Large intestine (tissue), 3 donors: ENCODE measurements around the gene EDDM3A. TPM values are rescaled to one million over a fixed set of nuclear protein-coding genes. Genes with fewer than 3 reads are reported as not detected.
A peak's percentile ranks its signal among the peaks of the same experiment; 100 is the strongest.
"Not testable (repeated sequence)": the region's sequence is repeated elsewhere in the genome, so short reads cannot be mapped to it uniquely, and the experiment has no call there.

Experiments used
- DNase-seq, 2 donors: peaks; one replicate each; pipeline versions ENCODE4 v3.0.0 to v3.0.0-alpha.2; 2013
- H3K27ac ChIP-seq: one replicate; pipeline ENCODE4 v1.5.1; 2013; ENCODE audit warnings: low read length
- H3K27me3 ChIP-seq: 2 replicates; pipeline ENCODE4 v1.6.1; 2013; ENCODE audit warnings: low read length; ENCODE audit not compliant: control insufficient read depth, insufficient read depth
- H3K36me3 ChIP-seq: 2 replicates; pipeline ENCODE4 v1.6.1; 2013; ENCODE audit warnings: low read length; ENCODE audit not compliant: control insufficient read depth, insufficient read depth
- H3K4me1 ChIP-seq: one replicate; pipeline ENCODE4 v1.6.1; 2013; ENCODE audit warnings: low read length; ENCODE audit not compliant: control insufficient read depth, insufficient read depth
- H3K4me3 ChIP-seq: one replicate; pipeline ENCODE4 v1.5.1; 2013; ENCODE audit warnings: low read length
- H3K9me3 ChIP-seq: one replicate; pipeline ENCODE4 v1.6.1; 2013; ENCODE audit warnings: mild to moderate bottlenecking, low read depth, low read length, moderate library complexity; ENCODE audit not compliant: control insufficient read depth
- WGBS: methylation state at CpG from one replicate; pipeline ENCODE4 v1.1.5; 2013; ENCODE audit warnings: low lambda C conversion rate; ENCODE audit not compliant: insufficient coverage; 5-methylcytosine and 5-hydroxymethylcytosine counted together
- polyA plus RNA-seq: library from polyadenylated mRNA; unstranded; fragments of 120-200 nt; gene quantifications from one replicate; pipeline ENCODE4 v1.2.1, GENCODE V29; 2013

EDDM3A gene
- polyA plus RNA-seq, 1 donor = not detected

- no peak overlapping the region for H3K27ac ChIP-seq
Measured at GRCh38 chr14:20732979-20733635, 12.6 kb upstream of the EDDM3A start.

GRCh38 chr14:20733684-20734429, 11.8 kb upstream of the EDDM3A start:
- Histone ChIP-seq H3K36me3 (no peaks in the 10 kb centered on the region), H3K9me3 (no peaks in the 10 kb centered on the region), H3K4me1 (no peaks in the 10 kb centered on the region), H3K27me3 (no peaks in the 10 kb centered on the region), H3K4me3 (no peak overlapping the region), H3K27ac (no peak overlapping the region)
- DNase-seq = no peak
- WGBS = 55% methylated on average over 4 of the region's 6 CpGs

More at GRCh38 chr14:20732979-20733635, 12.6 kb upstream of the EDDM3A start:
- DNase-seq = no peak
- 100% methylated on average over 2 of the region's 6 CpGs for WGBS
- Histone ChIP-seq H3K9me3 (no peaks in the 10 kb centered on the region), H3K4me3 (no peak overlapping the region), H3K36me3 (no peaks in the 10 kb centered on the region), H3K4me1 (no peaks in the 10 kb centered on the region), H3K27me3 (no peaks in the 10 kb centered on the region)

GRCh38 chr14:20734430-20734806, 11.3 kb upstream of the EDDM3A start:
- DNase-seq = no peak
- no peaks in the 10 kb centered on the region for H3K27me3 ChIP-seq
- WGBS = no CpG with 5 or more reads among the region's 4 CpGs
- no peaks in the 10 kb centered on the region for H3K9me3 ChIP-seq
- no peak overlapping the region for H3K27ac ChIP-seq
- H3K4me1 ChIP-seq = no peaks in the 10 kb centered on the region
- no peaks in the 10 kb centered on the region for H3K36me3 ChIP-seq
- H3K4me3 ChIP-seq = no peak overlapping the region

GRCh38 chr14:20738292-20738691, 7.4 kb upstream of the EDDM3A start:
- DNase-seq, H3K4me3 ChIP-seq, H3K36me3 ChIP-seq, H3K9me3 ChIP-seq, H3K27me3 ChIP-seq, H3K4me1 ChIP-seq, H3K27ac ChIP-seq: not testable (repeated sequence)
- WGBS = no CpG with 5 or more reads among the region's 7 CpGs

- Histone ChIP-seq H3K4me1 (no peaks in the 10 kb centered on the region), H3K27ac (no peak overlapping the region), H3K27me3 (no peaks in the 10 kb centered on the region), H3K9me3 (no peaks in the 10 kb centered on the region), H3K36me3 (no peaks in the 10 kb centered on the region), H3K4me3 (no peak overlapping the region)
- no peak for DNase-seq
- no CpG with 5 or more reads among the region's 4 CpGs for WGBS
Measured at GRCh38 chr14:20742132-20742531, 3.6 kb upstream of the EDDM3A start.

GRCh38 chr14:20743556-20743955, 2.1 kb upstream of the EDDM3A start:
- 80% methylated on average over 1 of the region's 2 CpGs for WGBS
- no peak overlapping the region for H3K27ac ChIP-seq
- no peak for DNase-seq
- no peaks in the 10 kb centered on the region for H3K4me1 ChIP-seq
- H3K36me3 ChIP-seq = no peaks in the 10 kb centered on the region
- H3K27me3 ChIP-seq = no peaks in the 10 kb centered on the region
- no peaks in the 10 kb centered on the region for H3K9me3 ChIP-seq
- no peak overlapping the region for H3K4me3 ChIP-seq

- H3K27me3 ChIP-seq = no peaks in the 10 kb centered on the region
- no peaks in the 10 kb centered on the region for H3K36me3 ChIP-seq
- H3K4me3 ChIP-seq = no peak overlapping the region
- WGBS = 100% methylated on average over 1 of the region's 3 CpGs
- no peaks in the 10 kb centered on the region for H3K9me3 ChIP-seq
- no peak overlapping the region for H3K27ac ChIP-seq
- no peaks in the 10 kb centered on the region for H3K4me1 ChIP-seq
- DNase-seq = no peak
Measured at GRCh38 chr14:20746566-20746965, 879 bp downstream of the EDDM3A start.

GRCh38 chr14:20748439-20748838, 2.8 kb downstream of the EDDM3A start:
- no peaks in the 10 kb centered on the region for H3K9me3 ChIP-seq
- DNase-seq = no peak
- H3K27ac ChIP-seq = no peak overlapping the region
- H3K36me3 ChIP-seq = no peaks in the 10 kb centered on the region
- H3K4me3 ChIP-seq = no peak overlapping the region
- 53% methylated on average over 2 of the region's 2 CpGs for WGBS
- H3K4me1 ChIP-seq = no peaks in the 10 kb centered on the region
- no peaks in the 10 kb centered on the region for H3K27me3 ChIP-seq

GRCh38 chr14:20750194-20750593, 4.5 kb downstream of the EDDM3A start:
- no peak overlapping the region for H3K4me3 ChIP-seq
- H3K36me3 ChIP-seq = no peaks in the 10 kb centered on the region
- peak in 1 of 2 donors; percentile 30 for DNase-seq
- no peaks in the 10 kb centered on the region for H3K4me1 ChIP-seq
- WGBS = no CpG with 5 or more reads among the region's 1 CpG
- H3K27ac ChIP-seq = no peak overlapping the region
- H3K9me3 ChIP-seq = no peaks in the 10 kb centered on the region
- H3K27me3 ChIP-seq = no peaks in the 10 kb centered on the region

- whole genome bisulfite sequencing = no CpG with 5 or more reads among the region's 5 CpGs
- H3K27ac ChIP-seq = no peak overlapping the region
Measured at GRCh38 chr14:20751963-20752562, 6.4 kb downstream of the EDDM3A start.

More at GRCh38 chr14:20751963-20752562, 6.4 kb downstream of the EDDM3A start:
- H3K9me3 ChIP-seq = no peaks in the 10 kb centered on the region
- no peak overlapping the region for H3K4me3 ChIP-seq
- H3K4me1 ChIP-seq = no peaks in the 10 kb centered on the region
- H3K36me3 ChIP-seq = no peaks in the 10 kb centered on the region
- H3K27me3 ChIP-seq = no peaks in the 10 kb centered on the region
- no peak for DNase-seq
